ENCODE results near the gene CTNNBIP1.

DNA sequence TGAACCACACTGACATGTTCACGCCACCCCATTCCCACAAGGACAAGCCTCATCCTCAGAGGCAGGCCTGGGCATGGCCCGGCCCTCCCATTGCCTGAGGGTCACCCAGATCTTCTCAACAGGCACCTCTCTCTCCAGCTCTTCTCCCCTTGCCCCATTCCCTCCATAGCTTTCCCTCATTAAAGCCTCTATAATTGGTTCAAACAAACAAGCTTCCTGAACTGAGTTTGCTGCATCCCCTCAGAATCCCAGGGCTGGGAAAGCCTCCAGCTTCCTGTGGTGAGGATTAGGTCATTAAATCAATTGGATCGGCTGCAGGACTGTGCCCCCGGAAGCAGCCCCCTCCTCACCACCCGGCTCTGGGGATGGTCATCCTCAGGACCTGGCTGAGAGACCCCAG lies 18.9 kb downstream of the CTNNBIP1 start:
- TF ChIP-seq POLR2AphosphoS5 (IDR thresholded peaks at IDR 0.05) (no peak), EZH2 (IDR thresholded peaks at IDR 0.05; ENCODE audit: borderline replicate concordance, insufficient read depth, low read length, poor library complexity, severe bottlenecking) (no peak), SMC3 (conservative IDR thresholded peaks at IDR 0.05; ENCODE audit: poor library complexity) (no peak), EP300 (conservative IDR thresholded peaks at IDR 0.05; ENCODE audit: poor library complexity, severe bottlenecking) (no peak), RAD21 (conservative IDR thresholded peaks at IDR 0.05) (no peak), TAF1 (IDR thresholded peaks at IDR 0.05; ENCODE audit: low read depth) (no peak), MXI1 (conservative IDR thresholded peaks at IDR 0.05; ENCODE audit: poor library complexity, severe bottlenecking) (no peak)
- TF ChIP-seq, protein P1, sequence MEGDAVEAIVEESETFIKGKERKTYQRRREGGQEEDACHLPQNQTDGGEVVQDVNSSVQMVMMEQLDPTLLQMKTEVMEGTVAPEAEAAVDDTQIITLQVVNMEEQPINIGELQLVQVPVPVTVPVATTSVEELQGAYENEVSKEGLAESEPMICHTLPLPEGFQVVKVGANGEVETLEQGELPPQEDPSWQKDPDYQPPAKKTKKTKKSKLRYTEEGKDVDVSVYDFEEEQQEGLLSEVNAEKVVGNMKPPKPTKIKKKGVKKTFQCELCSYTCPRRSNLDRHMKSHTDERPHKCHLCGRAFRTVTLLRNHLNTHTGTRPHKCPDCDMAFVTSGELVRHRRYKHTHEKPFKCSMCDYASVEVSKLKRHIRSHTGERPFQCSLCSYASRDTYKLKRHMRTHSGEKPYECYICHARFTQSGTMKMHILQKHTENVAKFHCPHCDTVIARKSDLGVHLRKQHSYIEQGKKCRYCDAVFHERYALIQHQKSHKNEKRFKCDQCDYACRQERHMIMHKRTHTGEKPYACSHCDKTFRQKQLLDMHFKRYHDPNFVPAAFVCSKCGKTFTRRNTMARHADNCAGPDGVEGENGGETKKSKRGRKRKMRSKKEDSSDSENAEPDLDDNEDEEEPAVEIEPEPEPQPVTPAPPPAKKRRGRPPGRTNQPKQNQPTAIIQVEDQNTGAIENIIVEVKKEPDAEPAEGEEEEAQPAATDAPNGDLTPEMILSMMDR (IDR thresholded peaks at IDR 0.05; ENCODE audit: poor library complexity, severe bottlenecking), result no peak
- TF ChIP-seq, protein P2, sequence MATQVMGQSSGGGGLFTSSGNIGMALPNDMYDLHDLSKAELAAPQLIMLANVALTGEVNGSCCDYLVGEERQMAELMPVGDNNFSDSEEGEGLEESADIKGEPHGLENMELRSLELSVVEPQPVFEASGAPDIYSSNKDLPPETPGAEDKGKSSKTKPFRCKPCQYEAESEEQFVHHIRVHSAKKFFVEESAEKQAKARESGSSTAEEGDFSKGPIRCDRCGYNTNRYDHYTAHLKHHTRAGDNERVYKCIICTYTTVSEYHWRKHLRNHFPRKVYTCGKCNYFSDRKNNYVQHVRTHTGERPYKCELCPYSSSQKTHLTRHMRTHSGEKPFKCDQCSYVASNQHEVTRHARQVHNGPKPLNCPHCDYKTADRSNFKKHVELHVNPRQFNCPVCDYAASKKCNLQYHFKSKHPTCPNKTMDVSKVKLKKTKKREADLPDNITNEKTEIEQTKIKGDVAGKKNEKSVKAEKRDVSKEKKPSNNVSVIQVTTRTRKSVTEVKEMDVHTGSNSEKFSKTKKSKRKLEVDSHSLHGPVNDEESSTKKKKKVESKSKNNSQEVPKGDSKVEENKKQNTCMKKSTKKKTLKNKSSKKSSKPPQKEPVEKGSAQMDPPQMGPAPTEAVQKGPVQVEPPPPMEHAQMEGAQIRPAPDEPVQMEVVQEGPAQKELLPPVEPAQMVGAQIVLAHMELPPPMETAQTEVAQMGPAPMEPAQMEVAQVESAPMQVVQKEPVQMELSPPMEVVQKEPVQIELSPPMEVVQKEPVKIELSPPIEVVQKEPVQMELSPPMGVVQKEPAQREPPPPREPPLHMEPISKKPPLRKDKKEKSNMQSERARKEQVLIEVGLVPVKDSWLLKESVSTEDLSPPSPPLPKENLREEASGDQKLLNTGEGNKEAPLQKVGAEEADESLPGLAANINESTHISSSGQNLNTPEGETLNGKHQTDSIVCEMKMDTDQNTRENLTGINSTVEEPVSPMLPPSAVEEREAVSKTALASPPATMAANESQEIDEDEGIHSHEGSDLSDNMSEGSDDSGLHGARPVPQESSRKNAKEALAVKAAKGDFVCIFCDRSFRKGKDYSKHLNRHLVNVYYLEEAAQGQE (IDR thresholded peaks at IDR 0.05; ENCODE audit: borderline replicate concordance), result no peak
